ENCODE data around the gene EN1. TPM values are rescaled to one million over a fixed set of nuclear protein-coding genes. Genes with fewer than 3 reads are reported as not detected.

The EN1 gene
- total RNA-seq, 2 donors from 2014 or later = not detected

GRCh38 chr2:118794546-118794945 lies 52.9 kb downstream of the EN1 start:
- Histone ChIP-seq H3K4me3 (no peak overlapping the region), H3K9me3 (no peaks in the 10 kb centered on the region), H3K27ac (no peak overlapping the region), H3K36me3 (no peaks in the 10 kb centered on the region), H3K4me1 (no peaks in the 10 kb centered on the region), H3K27me3 (no peaks in the 10 kb centered on the region)
- DNase-seq (ENCODE audit: low spot score) = no peak
- TF ChIP-seq CTCF (IDR thresholded peaks at IDR 0.05) = no peak

Other genes with a start within 250 kb of the EN1 start
- gene MARCO, start 94.5 kb upstream of the EN1 start, total RNA-seq = 10 to 100 TPM in 1 of 2 donors, 1 to 10 TPM in 1; 1.6 to 34.1 TPM

Data from right atrium auricular region (tissue), 2 donors.